ENCODE measurements around the gene DTL. TPM values are rescaled to one million over a fixed set of nuclear protein-coding genes. Genes with fewer than 3 reads are reported as not detected.

DTL gene
- total and polyA plus RNA-seq, 2 of the 13 experiments (the other 11 are each of a cell fraction or from before 2014, with no cell fraction given), result 10.4 to 32.8 TPM

- no TSS peak for BruUV-seq (replicated peaks)
- H3K9ac ChIP-seq (ENCODE audit: insufficient read depth, low read depth, low read length), result no peak overlapping the region
- peaks cover 10% of the 10 kb centered on the region for H3K4me1 ChIP-seq (ENCODE audit: insufficient read depth, low read length)
- no peaks in the 10 kb centered on the region for H3K9me3 ChIP-seq (ENCODE audit: low read length)
- ChIA-PET CTCF (ENCODE audit: low intra/inter-chr PET ratio, low total read pairs) (no interaction called here), POLR2A (no interaction called here)
- no peaks in the 10 kb centered on the region for H3K27me3 ChIP-seq (ENCODE audit: control insufficient read depth in 1 of 2, insufficient read depth in 2 of 2, low read length in 2 of 2)
- DNase-seq (ENCODE audit: low spot score) (no peak), ATAC-seq (no peak), FAIRE-seq (no peak)
- H3K27ac ChIP-seq (ENCODE audit: extremely low read length, insufficient read depth, low read length), result no peak overlapping the region
- peaks cover 4 to 34% of the 10 kb centered on the region in 2 experiments for H3K36me3 ChIP-seq (replicated peaks in 1 of 2; ENCODE audit: control insufficient read depth in 1 of 2, insufficient read depth in 2 of 2, low read length in 2 of 2)
- TF ChIP-seq PPARG (CRISPR knock-in tag; conservative IDR thresholded peaks at IDR 0.05) (no peak), MTA3 (CRISPR knock-in tag; IDR thresholded peaks at IDR 0.05) (no peak), PITX1 (CRISPR knock-in tag; IDR thresholded peaks at IDR 0.05) (no peak), NONO (IDR thresholded peaks at IDR 0.05) (no peak), NONO (CRISPR knock-in tag; conservative IDR thresholded peaks at IDR 0.05) (no peak), ZNF646 (CRISPR knock-in tag; IDR thresholded peaks at IDR 0.05) (no peak), ZNF251 (CRISPR knock-in tag; IDR thresholded peaks at IDR 0.05) (no peak), HDAC6 (IDR thresholded peaks at IDR 0.05; ENCODE audit: low read depth, low read length) (no peak), SP1 (IDR thresholded peaks at IDR 0.05) (no peak), SP1 (CRISPR knock-in tag; IDR thresholded peaks at IDR 0.05) (no peak)
- TF ChIP-seq, protein P1, sequence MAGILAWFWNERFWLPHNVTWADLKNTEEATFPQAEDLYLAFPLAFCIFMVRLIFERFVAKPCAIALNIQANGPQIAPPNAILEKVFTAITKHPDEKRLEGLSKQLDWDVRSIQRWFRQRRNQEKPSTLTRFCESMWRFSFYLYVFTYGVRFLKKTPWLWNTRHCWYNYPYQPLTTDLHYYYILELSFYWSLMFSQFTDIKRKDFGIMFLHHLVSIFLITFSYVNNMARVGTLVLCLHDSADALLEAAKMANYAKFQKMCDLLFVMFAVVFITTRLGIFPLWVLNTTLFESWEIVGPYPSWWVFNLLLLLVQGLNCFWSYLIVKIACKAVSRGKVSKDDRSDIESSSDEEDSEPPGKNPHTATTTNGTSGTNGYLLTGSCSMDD (CRISPR knock-in tag; IDR thresholded peaks at IDR 0.05), result no peak
- WGBS (ENCODE audit: low lambda C conversion rate), result 93% methylated on average over 1 of the region's 1 CpG
- no peak overlapping the region for H3K4me2 ChIP-seq (ENCODE audit: low read depth, low read length)
- no peak overlapping the region for H3K4me3 ChIP-seq (replicated peaks in 1 of 3; ENCODE audit: insufficient read depth in 1 of 3, low read depth in 2 of 3, low read length in 3 of 3)
- H3K79me2 ChIP-seq (ENCODE audit: insufficient read depth, low read length), result no peaks in the 10 kb centered on the region
- intact Hi-C loops (cut with micrococcal nuclease; ENCODE audit: unreplicated experiment), result no loop called here
- in situ Hi-C loops (cut with HindIII; ENCODE audit: extremely low pct_ligation_motif_present, low pct_unique_long_range_greater_than_20kb), result no loop called here
- H2AFZ ChIP-seq (ENCODE audit: low read length), result no peak overlapping the region
- H4K20me1 ChIP-seq (ENCODE audit: insufficient read depth, low read length), result no peaks in the 10 kb centered on the region
Measured at GRCh38 chr1:212009561-212009960, 26.0 kb upstream of the DTL start.

Measured in HepG2 (cell line).